ENCODE measurements around the gene CAMK2N2. TPM values are rescaled to one million over a fixed set of nuclear protein-coding genes. Genes with fewer than 3 reads are reported as not detected.

Gene CAMK2N2
- total and polyA plus RNA-seq, 9 of the 15 experiments (the other 6 are each of a cell fraction or from before 2014, with no cell fraction given), result 0.08 to 0.22 (median 0.11) TPM; not detected in 5

- no peak overlapping the region for H3K9ac ChIP-seq (ENCODE audit: insufficient read depth in 1 of 2, low read depth in 2 of 2, low read length in 2 of 2)
- no peak for TF ChIP-seq ZBTB5 (IDR thresholded peaks at IDR 0.05)
- TF ChIP-seq CBX3 (IDR thresholded peaks at IDR 0.05; ENCODE audit: borderline replicate concordance in 1 of 2, low read length in 2 of 2), result no peak
- TF ChIP-seq, protein P1, sequence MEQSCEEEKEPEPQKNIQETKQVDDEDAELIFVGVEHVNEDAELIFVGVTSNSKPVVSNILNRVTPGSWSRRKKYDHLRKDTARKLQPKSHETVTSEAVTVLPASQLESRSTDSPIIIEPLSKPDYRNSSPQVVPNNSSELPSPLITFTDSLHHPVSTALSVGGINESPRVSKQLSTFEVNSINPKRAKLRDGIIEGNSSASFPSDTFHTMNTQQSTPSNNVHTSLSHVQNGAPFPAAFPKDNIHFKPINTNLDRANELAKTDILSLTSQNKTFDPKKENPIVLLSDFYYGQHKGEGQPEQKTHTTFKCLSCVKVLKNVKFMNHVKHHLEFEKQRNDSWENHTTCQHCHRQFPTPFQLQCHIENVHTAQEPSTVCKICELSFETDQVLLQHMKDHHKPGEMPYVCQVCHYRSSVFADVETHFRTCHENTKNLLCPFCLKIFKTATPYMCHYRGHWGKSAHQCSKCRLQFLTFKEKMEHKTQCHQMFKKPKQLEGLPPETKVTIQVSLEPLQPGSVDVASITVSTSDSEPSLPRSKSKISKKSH (CRISPR knock-in tag; IDR thresholded peaks at IDR 0.05), result no peak
- no peak for TF ChIP-seq PPARD (CRISPR knock-in tag; IDR thresholded peaks at IDR 0.05)
- no peak for TF ChIP-seq ZNF766 (CRISPR knock-in tag; conservative IDR thresholded peaks at IDR 0.05)
- TF ChIP-seq RFX1 (IDR thresholded peaks at IDR 0.05), result no peak
- TF ChIP-seq SMAD1 (IDR thresholded peaks at IDR 0.05; ENCODE audit: low read depth, low read length, partially characterized antibody), result no peak
- no peak for TF ChIP-seq ZNF79 (CRISPR knock-in tag; IDR thresholded peaks at IDR 0.05; ENCODE audit: low read depth)
- no peak for TF ChIP-seq ZFP36 (IDR thresholded peaks at IDR 0.05; ENCODE audit: low read depth, low read length, partially characterized antibody)
- TF ChIP-seq CBX2 (IDR thresholded peaks at IDR 0.05; ENCODE audit: insufficient read depth, low read length, poor library complexity, severe bottlenecking), result no peak
- TF ChIP-seq BHLHE40 (IDR thresholded peaks at IDR 0.05; ENCODE audit: low read length), result no peak
- TF ChIP-seq, protein P2, sequence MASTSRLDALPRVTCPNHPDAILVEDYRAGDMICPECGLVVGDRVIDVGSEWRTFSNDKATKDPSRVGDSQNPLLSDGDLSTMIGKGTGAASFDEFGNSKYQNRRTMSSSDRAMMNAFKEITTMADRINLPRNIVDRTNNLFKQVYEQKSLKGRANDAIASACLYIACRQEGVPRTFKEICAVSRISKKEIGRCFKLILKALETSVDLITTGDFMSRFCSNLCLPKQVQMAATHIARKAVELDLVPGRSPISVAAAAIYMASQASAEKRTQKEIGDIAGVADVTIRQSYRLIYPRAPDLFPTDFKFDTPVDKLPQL (IDR thresholded peaks at IDR 0.05; ENCODE audit: extremely low read depth, insufficient read length), result no peak
- no peak for TF ChIP-seq MBD2 (IDR thresholded peaks at IDR 0.05; ENCODE audit: borderline replicate concordance, low read depth)
- TF ChIP-seq RUNX1 (IDR thresholded peaks at IDR 0.05; ENCODE audit: low read depth), result no peak
- peaks cover 27% of the 10 kb centered on the region for H4K20me1 ChIP-seq (replicated peaks; ENCODE audit: control insufficient read depth, insufficient read depth, low read length)
- CTCF ChIA-PET (ENCODE audit: low intra/inter-chr PET ratio), result no interaction called here
- peaks cover 14% of the 10 kb centered on the region; the same call in 2 of the 3 replicates for H3K36me3 ChIP-seq (ENCODE audit: control insufficient read depth, insufficient read depth, low read length)
- ATAC-seq, result no peak
- H3K4me1 ChIP-seq (replicated peaks in 1 of 2; ENCODE audit: control insufficient read depth in 2 of 2, insufficient read depth in 2 of 2, low read length in 2 of 2), result peaks cover 0 to 32% of the 10 kb centered on the region in 2 experiments; a peak in 3 of 5 replicates
- no TSS peak for BruUV-seq (replicated peaks)
- intact Hi-C loops (cut with micrococcal nuclease) (no loop called here), in situ Hi-C loops (cut with MboI) (no loop called here)
- peaks cover 0 to 26% of the 10 kb centered on the region in 2 experiments; a peak in 3 of 5 replicates for H3K27me3 ChIP-seq (ENCODE audit: control insufficient read depth in 2 of 2, insufficient read depth in 2 of 2, low read length in 2 of 2)
- DNase-seq (ENCODE audit: extremely low read depth in 1 of 4, low spot score in 3 of 4), result no peak
- no peak overlapping the region for H3K4me3 ChIP-seq
- H3K27ac ChIP-seq (ENCODE audit: extremely low read depth, low read depth, low read length), result no peak overlapping the region
- H2AFZ ChIP-seq (ENCODE audit: low read depth, low read length), result no peak overlapping the region
- POLR2A ChIA-PET, result interaction anchor here (1.0 kb wide), 1 partner anchor 10 kb away, joined by 5 read pairs; no protein-coding TSS in a partner anchor
- no peaks in the 10 kb centered on the region for H3K9me3 ChIP-seq (replicated peaks; ENCODE audit: control insufficient read depth, insufficient read depth, low read depth, low read length)
- FAIRE-seq, result no peak
- WGBS (ENCODE audit: insufficient coverage, low coverage, missing lambda C conversion rate), result 7% methylated on average over 13 of the region's 13 CpGs
- no peaks in the 10 kb centered on the region for H3K79me2 ChIP-seq (ENCODE audit: control insufficient read depth, insufficient read depth, low read length)
- no peaks in the 10 kb centered on the region for H3K9me1 ChIP-seq (ENCODE audit: control insufficient read depth, insufficient read depth, low read length)
- H3K4me2 ChIP-seq (ENCODE audit: insufficient read depth, low read length), result no peak overlapping the region
These were observed 23.0 kb downstream of the CAMK2N2 start for GRCh38 chr3:184238246-184238818.

Data from K562 (cell line).